Measurements from ENCODE around the gene SLIRP.
"Not testable (repeated sequence)": the region's sequence is repeated elsewhere in the genome, so short reads cannot be mapped to it uniquely, and the experiment has no call there.

SLIRP gene

DNA sequence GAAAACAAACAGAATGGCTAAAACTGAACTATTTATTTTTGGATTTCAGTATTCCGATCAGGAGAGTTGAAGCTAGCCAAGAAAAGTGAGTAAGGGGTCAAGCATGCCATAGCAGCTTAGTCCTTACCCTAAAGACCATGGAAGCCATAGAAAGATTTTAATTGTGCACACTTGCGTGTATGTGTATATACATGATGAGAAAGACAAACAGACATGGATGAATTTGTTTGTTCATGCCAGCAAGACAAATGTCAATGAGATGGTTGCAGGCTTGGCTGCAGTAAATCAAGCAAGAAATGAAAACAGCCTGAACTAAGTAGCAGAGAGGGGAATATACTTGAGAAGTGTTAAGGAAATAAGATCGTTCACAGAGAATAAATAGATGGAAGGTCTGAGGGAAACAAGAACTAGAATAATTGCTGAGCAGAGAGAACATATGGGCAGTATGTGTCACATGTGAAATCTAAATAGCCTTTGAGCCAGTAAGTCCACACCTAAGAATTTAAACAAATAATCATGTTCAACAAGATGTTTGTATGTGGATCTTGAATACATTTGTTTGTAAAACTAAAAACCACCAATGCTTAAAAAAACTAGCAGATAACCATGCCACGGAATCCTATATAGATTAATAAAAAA is 38.3 kb downstream of the SLIRP start:
- DNase-seq, result no peak

DNA sequence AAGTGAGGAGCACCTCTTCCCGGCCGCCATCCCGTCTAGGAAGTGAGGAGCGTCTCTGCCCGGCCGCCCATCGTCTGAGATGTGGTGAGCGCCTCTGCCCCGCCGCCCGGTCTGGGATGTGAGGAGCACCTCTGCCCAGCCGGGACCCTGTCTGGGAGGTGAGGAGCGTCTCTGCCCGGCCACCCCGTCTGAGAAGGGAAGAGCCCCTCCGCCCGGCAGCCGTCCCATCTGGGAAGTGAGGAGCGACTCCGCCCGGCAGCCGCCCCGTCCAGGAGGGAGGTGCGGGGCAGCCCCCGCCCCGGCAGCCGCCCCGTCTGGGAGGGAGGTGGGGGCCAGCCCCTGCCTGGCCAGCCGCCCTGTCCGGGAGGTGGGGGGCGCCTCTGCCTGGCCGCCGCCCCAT is 39.5 kb downstream of the SLIRP start:
- not testable (repeated sequence) for DNase-seq

DNA sequence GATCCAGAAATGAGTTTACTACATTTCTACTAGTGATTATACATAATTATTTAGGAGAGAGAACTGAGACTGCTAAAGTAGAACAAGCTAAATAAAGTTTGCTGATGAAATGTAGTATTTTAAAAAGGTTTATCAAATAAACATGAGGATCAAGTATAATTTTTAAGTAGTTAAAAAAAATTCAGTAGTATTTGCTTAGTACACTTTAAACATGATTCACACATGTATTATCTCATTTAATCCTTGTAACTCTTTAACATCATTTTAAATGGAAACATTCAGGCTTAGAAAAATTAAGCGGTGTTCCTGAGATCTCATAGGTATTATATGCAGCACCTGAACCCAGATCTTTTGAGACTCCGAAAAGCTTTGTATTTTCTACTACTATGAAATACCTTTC is 44.4 kb downstream of the SLIRP start:
- DNase-seq, result no peak

DNA sequence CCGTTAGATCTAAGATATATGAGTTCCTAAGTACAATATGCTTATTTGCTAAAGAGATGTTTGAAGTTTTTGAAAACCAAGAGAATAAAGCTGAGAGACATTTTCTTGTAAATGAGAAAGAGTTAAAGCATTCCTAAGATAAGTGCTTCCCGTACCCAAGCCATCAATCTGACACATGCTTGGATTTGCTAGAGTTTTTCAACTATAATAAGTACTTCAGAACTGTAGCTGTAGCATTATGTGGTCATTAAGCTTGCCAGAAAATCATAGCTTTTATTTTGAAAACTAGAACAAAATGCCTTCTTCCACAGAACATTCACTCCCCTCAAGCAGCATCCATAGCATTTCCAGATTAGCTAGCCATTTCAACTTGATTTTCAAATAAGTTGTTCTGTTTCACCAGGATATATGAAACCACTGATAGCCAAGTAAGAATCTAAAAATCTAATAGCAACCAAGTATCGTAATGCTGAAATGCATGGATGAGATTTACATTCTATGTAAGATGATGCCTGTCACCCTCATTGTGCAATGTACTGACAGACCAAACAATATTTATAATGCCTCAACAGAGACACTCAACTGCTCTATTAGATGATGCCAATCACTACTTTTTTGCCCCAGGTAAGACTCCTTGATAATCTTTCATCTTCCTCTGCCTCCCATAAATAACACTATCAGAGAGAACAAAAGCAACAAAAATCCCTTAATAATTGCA is 45.1 kb downstream of the SLIRP start:
- no peak for DNase-seq

DNA sequence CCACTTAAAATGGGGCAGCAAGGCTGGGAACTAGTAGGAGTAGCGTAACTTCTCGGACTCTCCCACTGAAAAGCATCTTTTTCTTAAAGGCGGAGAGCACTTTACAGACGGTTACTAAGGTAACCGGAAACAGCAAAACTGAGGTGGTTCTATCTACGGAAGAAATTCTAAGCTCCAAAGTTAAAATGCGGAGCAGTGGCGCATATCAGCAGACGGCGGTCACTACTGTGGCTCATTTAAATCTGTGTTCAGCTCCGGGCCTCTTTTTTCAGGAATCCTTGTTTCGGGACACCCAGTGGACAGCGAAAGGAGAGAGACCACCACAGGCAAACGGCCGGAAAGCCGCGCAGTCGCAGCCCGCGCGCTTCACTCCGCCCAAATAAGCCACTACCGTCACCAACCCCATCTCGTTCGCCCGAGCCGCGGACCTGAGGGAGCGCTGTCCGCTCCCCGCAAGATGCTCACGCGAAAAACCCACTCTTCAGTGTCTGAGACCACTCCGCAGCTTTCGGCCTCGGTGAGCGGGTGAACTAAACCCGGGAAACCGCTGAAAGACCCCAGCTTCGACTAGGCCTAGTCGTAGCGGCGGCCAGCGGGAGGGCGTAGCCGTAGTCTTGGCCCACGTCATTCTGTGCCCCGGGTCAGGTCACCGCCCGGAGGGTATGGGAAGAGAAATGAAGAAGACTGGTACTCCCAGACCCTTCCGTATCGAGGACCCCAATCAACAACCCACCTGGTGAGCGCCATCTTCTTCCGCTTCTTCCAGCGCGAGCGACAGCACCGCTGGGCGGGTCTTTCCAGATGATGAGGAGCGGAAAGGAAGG is 52.7 kb downstream of the SLIRP start, which contains the start of gene SNW1:
Gene SNW1, minus strand, starts transcription at position 776 of the 824 bp plus-strand sequence. Its CDS starts 29 bp downstream, at position 747.
- peak; percentile 94 for DNase-seq

DNA sequence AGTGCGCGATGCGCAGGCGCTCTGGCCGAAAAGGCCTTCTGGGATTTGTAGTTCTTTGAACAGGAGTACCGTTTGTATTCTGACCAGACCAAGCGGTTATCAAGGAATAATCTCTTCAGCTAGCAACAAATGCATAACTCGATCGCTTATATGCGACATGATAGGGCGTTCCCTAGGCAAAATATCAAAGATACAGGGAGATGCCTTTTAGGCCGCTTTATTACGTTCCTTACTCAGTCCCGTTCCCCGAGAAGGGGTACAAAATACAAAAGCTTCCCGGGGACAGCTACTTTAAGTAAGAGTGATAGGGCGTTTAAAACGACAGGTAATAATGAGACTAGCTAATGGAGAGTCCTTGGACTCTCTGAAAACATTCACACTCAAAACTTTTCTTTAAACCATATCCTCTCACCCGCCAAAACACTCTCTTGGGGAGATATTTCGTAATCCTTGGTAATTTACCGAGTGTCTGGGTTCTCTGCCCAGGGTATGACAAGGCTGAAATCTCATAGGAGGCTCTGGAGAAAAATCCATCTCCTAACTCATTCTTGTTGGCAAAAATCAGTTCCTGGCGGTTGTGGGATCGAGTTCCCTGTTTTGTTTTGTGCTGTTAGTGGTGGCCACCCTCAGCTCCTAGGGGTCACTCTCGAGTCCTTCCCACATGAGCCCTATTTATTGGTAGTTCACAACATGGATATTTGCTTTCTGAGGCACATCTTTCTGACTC is 53.5 kb downstream of the SLIRP start:
- no peak for DNase-seq

DNA sequence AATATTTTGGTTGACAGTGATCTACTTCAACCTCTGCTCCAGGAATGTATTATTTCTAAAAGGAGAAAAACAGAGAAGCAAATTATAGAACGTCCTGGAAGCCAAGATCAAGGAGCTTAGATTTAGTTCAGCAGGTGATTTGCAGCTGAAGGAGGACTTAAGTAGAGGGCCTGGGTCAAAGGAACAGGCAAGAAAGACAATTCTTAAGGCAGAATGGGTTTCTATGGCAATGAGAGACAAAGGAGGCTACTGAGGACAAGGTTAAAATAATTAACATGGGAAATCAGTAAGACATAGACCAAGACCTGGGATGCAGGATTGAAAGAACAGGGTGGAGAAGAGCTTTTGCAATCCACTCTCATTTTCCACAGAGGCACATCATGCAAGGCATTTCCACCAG is 55.4 kb downstream of the SLIRP start:
- no peak for DNase-seq

DNA sequence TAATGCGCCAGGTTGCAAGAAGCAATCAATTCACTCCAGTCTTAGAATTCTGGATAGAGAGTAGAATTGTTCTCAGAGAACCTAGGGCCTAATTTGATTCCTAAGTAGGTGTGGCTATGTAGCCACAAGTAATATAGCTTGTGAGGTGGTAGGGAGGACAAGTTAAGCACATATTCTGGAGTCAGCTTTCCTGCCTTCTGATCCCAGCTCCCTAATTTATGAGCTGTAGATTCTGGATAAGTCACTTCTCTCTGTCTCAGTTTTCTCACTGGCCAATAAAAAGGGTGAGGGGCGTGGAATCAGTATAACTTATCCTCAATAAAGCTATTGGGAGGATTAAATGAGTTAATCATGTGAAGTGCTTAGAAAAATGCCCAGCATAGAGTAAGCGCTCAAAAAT is 56.1 kb downstream of the SLIRP start:
- DNase-seq, result no peak

Measured in stimulated activated CD4-positive, alpha-beta T cell treated with anti-CD3 and anti-CD28 coated beads, Interleukin-15, amount 100 ng/mL, for 24 hours (primary cell).